ENCODE measurements around the gene BNIP2.

Gene BNIP2

DNA sequence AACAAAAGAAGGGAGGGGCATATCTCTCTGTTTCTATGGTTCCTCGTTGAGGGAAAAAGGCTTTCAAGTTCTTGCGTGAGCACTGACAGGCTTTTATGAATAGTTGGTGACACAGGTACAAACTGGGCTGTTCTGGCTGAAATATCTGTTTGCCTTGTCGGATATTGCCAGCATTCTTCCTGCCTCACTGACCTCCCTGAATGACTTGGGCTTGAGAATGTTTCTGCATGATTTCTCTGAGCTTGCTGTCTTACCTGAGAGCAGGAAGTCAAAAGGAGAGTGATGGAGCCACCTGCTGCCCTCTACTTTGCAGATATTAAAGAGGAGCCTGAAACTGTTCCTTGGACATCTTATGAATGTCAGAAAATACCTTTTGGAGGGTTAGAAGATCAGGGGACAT, 72.7 kb downstream of the BNIP2 start:
- DNase-seq = no peak

DNA sequence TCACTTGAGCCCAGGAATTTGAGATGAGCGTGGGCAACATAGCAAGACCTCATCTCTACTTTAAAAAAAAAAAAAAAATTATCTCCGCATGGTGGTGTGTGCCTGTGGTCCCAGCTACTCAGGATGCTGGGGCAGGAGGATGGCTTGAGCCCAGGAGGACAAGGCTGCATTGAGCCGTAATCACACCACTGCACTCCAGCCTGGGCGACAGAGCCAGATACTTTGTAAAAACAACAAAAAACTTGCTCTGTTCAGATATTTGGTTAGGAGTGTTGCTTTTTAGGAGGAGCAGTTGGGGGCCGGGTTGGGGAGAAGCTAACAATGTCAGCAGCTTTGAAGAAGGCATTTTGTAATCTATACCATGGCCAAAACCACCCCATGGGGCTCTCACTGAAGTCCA, 73.5 kb downstream of the BNIP2 start:
- DNase-seq = no peak

DNA sequence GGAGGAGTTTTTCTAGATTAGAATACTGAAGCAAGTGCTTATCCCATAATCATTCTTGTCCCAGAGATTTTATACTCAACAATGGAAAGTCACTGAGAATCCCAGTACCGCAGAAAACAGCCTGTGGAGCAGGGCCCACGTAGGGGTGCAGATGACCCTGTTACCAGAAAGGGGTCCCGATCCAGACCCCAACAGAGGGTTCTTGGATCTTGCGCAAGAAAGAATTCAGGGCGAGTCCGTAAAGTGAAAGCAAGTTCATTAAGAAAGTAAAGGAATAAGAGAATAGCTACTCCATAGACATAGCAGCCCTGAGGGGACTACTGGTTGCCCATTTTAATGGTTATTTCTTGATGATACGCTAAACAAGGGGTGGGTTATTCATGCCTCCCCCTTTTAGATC, 75.0 kb downstream of the BNIP2 start:
- DNase-seq = no peak

DNA sequence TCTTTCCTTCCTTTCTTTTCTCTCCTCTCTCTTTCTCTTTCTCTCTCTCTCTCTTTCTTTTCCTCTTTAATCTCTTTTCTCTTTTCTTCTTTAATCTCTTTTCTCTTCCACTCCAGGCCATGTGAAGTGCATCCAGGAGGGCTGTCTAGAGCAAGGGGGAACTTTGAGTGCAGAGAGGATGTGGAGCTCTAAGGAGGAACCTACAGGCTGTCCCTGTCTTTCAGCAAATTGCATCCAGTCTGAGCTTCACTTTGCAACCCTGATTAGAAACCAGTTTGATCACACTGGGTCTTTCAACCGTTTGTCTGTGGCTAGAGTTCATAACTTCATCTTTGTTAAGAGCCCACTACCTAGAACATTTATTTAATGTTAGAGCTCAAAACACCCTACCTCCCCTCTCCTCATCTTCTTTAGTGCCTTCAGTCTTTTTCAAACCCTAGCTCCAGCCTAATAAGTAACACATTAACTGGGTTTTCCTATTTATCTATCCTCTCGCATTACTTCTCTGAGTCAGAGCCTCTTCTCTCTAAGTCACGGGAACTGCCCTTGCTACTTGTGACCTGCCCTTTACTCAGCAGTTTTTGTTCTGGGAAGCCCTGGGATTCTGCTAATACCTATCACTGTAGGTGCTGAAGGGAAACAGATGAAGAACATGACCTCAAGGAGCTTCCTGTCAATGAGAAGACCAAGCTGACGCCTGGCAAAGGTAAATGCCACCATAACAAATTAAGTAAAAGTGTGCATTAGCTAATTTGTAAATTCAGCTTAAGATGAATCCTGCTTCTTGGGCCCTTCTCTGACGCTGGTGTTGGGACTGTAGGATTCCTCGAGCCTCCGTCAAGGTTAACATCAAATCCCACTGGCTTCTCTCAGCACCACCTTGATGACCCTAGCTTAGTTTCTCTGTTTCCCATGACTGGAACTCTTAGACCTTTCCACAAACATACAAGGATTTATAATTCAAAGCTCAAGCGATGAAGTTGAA, 77.6 kb downstream of the BNIP2 start, which contains the start of gene GCNT3:
TSS of gene GCNT3 (plus strand) at position 508 of the 985 bp plus-strand sequence. CDS start 6,456 bp downstream, outside the sequence.
- no peak for DNase-seq

DNA sequence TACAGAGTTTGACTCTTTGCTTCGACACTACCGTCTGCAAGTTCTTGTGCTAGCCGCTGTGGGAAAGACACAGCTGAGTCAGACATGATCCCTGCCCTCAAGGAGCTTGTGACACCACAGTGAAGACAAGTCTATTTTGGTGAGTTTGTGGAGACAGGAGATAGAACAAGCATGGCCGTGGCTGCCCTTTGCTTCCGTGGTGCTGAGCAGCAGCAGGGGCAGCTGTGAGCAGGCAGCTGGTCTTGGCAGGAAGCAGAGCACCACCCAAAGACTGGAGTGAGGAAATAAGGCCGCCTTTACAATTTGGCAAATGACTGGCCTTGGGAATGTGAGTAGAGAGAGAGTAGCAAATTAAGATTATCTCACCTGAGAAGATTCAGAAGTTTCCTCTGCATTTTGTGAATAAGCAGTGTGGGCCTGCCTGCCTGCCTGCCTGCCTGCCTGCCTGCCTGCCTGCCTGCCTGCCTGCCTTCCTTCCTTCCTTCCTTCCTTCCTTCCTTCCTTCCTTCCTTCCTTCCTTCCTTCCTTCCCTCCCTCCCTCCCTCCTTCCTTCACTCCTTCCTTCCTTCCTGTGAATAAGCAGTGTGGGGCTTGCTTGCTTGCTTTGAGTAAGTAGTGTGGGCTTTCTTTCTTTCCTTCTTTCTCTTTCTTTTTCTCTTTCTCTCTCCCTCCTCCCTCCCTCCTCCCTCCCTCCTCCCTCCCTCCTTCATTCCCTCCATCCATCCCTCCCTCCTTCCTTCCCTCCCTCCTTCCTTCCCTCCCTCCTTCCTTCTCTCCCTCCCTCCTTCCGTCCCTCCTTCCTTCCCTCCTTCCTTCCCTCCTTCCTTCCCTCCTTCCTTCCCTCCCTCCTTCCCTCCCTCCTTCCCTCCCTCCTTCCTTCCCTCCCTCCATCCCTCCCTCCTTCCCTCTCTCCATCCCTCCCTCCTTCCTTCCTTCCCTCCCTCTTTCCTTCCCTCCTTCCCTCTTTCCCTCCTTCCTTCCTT, 79.1 kb downstream of the BNIP2 start:
- DNase-seq = no peak
